Mucosa of descending colon (tissue), 3 donors: ENCODE measurements around the gene RASD1. TPM values are rescaled to one million over a fixed set of nuclear protein-coding genes. Genes with fewer than 3 reads are reported as not detected.
"Not testable (repeated sequence)": the region's sequence is repeated elsewhere in the genome, so short reads cannot be mapped to it uniquely, and the experiment has no call there.

Experiments used
- ATAC-seq: fragments of 200-7000 bp; cut with Tn5 transposase; one replicate; pipeline ENCODE4 v1.9.1; 2020; ENCODE audit warnings: mild to moderate bottlenecking, moderate library complexity
- DNase-seq, 3 donors: peaks; one replicate each; pipeline ENCODE4 v3.0.0-alpha.2; 2020
- H3K36me3 ChIP-seq: fragments of 200-600 bp; one replicate; pipeline ENCODE4 v1.8.0; 2021; ENCODE audit warnings: low read depth, mild to moderate bottlenecking
- H3K4me1 ChIP-seq: fragments of 200-600 bp; one replicate; pipeline ENCODE4 v1.8.0; 2021; ENCODE audit warnings: low read depth, mild to moderate bottlenecking
- H3K4me3 ChIP-seq: fragments of 200-600 bp; one replicate; pipeline ENCODE4 v1.8.0; 2021; ENCODE audit warnings: mild to moderate bottlenecking
- H3K9me3 ChIP-seq: fragments of 200-600 bp; one replicate; pipeline ENCODE4 v1.8.0; 2021; ENCODE audit warnings: mild to moderate bottlenecking
- CTCF ChIP-seq: fragments of 200-600 bp; IDR thresholded peaks from one replicate; pipeline ENCODE4 v1.8.0; 2022; ENCODE audit warnings: antibody characterized with exemption, mild to moderate bottlenecking
- intact Hi-C, 2 donors: fragments of 100-400 bp; cut with DNase I in 1 of 2; cut with micrococcal nuclease in 1 of 2; formaldehyde crosslinking; loops; one replicate each; pipeline versions ENCODE4 v1.11.0 to v1.11.1; 2022; cut with DNase I, micrococcal nuclease
- total RNA-seq, 3 donors: library from RNA; stranded (reverse); fragmentation: NEBNext Ultra II Directional in 2 of 3; extraction: Animal tissue kit (Norgen Biotek cat#: 25700) in 2 of 3; gene quantifications; one replicate each; pipeline versions ENCODE4 v1.2.1 to v1.2.4, GENCODE V29; 2021 to 2023
- donor health status: DM: no; HTN: no; CAD: no; lungs with moderate emphysema.
- donor health status: DM: no; HTN: no; CAD: no.
- donor health status: DM: no; HTN: yes; CAD: no.

Gene RASD1
- total RNA-seq, 3 donors from 2014 or later, result 10.8 to 27.8 (median 19.2) TPM

GRCh38 chr17:17467720-17468119, 28.5 kb downstream of the RASD1 start:
- ATAC-seq, result peak; percentile 98
- Histone ChIP-seq H3K4me3 (no peak overlapping the region), H3K4me1 (peaks cover 11% of the 10 kb centered on the region), H3K36me3 (no peaks in the 10 kb centered on the region), H3K9me3 (no peaks in the 10 kb centered on the region)
- intact Hi-C loops, result no loop called here
- peak in 2 of 3 donors; percentile 68 to 80 for DNase-seq
- TF ChIP-seq CTCF, result no peak

GRCh38 chr17:17467016-17467415, 29.2 kb downstream of the RASD1 start:
- Histone ChIP-seq H3K9me3 (no peaks in the 10 kb centered on the region), H3K4me1 (peaks cover 16% of the 10 kb centered on the region), H3K4me3 (no peak overlapping the region), H3K36me3 (no peaks in the 10 kb centered on the region)
- ATAC-seq (no peak), DNase-seq (no peak)
- intact Hi-C loops, result no loop called here
- TF ChIP-seq CTCF, result no peak

GRCh38 chr17:17466511-17466910, 29.7 kb downstream of the RASD1 start:
- Histone ChIP-seq H3K4me3 (no peak overlapping the region), H3K9me3 (no peaks in the 10 kb centered on the region), H3K36me3 (no peaks in the 10 kb centered on the region), H3K4me1 (peaks cover 17% of the 10 kb centered on the region)
- ATAC-seq, result no peak
- TF ChIP-seq CTCF, result no peak
- DNase-seq, result no peak
- intact Hi-C loops, result no loop called here

GRCh38 chr17:17465878-17466277, 30.3 kb downstream of the RASD1 start:
- ATAC-seq, intact Hi-C loops: not testable (repeated sequence)
- peaks cover 17% of the 10 kb centered on the region for H3K4me1 ChIP-seq

GRCh38 chr17:17463821-17464220, 32.4 kb downstream of the RASD1 start:
- Histone ChIP-seq H3K36me3 (no peaks in the 10 kb centered on the region), H3K4me3 (no peak overlapping the region), H3K4me1 (peaks cover 17% of the 10 kb centered on the region), H3K9me3 (no peaks in the 10 kb centered on the region)
- ATAC-seq, result no peak
- TF ChIP-seq CTCF, result no peak
- intact Hi-C loops, result no loop called here
- DNase-seq, result no peak

More at GRCh38 chr17:17465878-17466277, 30.3 kb downstream of the RASD1 start:
- not testable (repeated sequence) for DNase-seq, H3K4me3 ChIP-seq, H3K36me3 ChIP-seq, H3K9me3 ChIP-seq

GRCh38 chr17:17462048-17462824, 34.0 kb downstream of the RASD1 start:
- ATAC-seq (peak; percentile 80), DNase-seq (peak in 2 of 3 donors; percentile 31 to 49)
- H3K4me1 ChIP-seq, result peaks cover 8% of the 10 kb centered on the region
- no peak overlapping the region for H3K4me3 ChIP-seq
- no peaks in the 10 kb centered on the region for H3K36me3 ChIP-seq
- no peaks in the 10 kb centered on the region for H3K9me3 ChIP-seq
- intact Hi-C loops, result no loop called here
- TF ChIP-seq CTCF, result no peak
